Amniotic epithelial cell (primary cell): Measurements from ENCODE around the gene IPO9.

Experiments
- DNase-seq: peaks from one replicate; pipeline ENCODE4 v3.0.0-alpha.2; 2010; ENCODE audit warnings: low read depth

The IPO9 gene

DNA sequence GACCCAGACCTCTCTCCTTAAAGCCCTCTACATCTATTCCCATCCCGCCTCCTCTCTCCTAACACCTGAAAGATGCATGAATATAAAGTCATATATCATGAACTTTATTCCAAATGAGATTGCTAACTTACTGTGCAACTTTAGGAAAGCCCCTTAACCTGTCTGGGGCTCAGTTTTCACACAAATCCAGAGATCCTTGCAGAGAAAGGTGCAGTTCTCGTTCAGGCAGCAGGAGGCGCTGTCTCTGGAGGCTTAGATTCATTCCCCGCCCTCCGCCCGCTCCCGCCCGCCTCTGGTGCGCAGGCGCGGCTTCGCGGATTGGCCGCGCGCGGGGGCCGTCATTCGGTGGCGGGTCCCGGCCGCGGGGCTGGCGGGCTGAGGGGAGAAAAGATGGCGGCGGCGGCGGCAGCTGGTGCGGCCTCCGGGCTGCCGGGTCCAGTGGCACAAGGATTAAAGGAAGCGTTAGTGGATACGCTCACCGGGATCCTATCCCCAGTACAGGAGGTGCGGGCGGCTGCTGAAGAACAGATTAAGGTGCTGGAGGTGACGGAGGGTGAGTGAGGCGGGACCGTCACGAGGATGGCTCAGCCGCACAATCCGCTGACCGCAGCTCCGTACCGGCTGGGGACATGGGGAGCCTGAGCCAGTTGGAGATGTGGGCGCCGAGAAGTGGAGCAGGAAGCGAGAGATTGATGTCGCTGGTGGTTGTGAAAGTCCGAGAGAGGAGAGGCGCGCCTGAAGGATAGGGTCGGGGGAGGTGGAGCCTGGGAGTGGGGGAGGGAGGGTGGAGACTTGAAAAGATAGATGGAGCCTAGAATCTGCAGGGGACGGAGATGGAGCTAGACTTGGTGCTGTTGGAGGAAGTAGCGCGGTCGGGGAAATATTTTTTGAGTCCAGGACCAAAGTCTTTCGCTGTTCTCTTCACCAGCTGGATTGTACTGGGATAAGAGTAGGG is at the start of gene IPO9:
Gene IPO9, plus strand, starts transcription at position 338 of the 955 bp plus-strand sequence. Its CDS starts 53 bp downstream, at position 391.
- peak; percentile 88 for DNase-seq

DNA sequence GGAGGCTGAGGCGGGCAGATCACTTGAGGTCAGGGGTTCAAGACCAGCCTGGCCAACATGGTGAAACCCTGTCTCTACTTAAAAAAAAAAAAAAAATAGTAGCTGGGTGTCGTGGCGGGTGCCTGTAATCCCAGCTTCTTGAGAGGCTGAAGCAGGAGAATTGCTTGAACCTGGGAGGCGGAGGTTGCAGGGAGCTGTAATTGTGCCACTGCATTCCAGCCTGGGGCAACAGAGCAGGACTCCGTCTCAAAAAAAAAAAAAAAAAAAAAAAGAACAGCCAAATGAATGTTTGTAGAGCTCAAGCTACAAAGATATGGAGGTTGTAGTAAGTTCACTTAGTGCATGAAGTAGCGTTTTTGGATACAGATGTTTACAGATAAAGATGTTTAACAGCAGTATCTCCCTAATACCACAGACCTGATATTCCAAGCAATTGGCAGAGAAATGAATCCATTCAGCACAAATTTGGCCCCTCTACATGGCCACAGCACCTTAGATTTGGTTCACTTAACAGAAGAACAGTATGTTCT is 49.5 kb upstream of the IPO9 start:
- peak; percentile 81 for DNase-seq

DNA sequence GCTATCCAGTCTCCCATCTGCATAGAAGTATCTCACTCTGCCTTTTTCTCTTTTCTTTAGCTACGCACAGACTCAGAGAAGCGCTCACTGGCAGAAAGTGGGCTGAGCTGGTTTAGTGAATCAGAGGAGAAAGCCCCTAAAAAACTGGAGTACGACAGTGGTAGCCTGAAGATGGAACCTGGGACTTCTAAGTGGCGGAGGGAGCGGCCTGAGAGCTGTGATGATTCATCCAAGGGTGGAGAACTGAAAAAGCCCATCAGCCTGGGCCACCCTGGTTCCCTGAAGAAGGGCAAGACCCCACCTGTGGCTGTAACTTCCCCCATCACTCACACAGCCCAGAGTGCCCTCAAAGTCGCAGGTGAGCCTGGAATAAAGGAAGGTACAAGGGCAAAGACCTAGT is 48.0 kb upstream of the IPO9 start:
- DNase-seq: no peak

GRCh38 chr1:201781437-201781836 is 47.5 kb upstream of the IPO9 start:
- DNase-seq: no peak

GRCh38 chr1:201782353-201782752 is 46.6 kb upstream of the IPO9 start:
- no peak for DNase-seq

- peak; percentile 83 for DNase-seq
These were observed 45.9 kb upstream of the IPO9 start for GRCh38 chr1:201783058-201783457.

- DNase-seq: no peak
These were observed 45.4 kb upstream of the IPO9 start for GRCh38 chr1:201783572-201783971.

DNA sequence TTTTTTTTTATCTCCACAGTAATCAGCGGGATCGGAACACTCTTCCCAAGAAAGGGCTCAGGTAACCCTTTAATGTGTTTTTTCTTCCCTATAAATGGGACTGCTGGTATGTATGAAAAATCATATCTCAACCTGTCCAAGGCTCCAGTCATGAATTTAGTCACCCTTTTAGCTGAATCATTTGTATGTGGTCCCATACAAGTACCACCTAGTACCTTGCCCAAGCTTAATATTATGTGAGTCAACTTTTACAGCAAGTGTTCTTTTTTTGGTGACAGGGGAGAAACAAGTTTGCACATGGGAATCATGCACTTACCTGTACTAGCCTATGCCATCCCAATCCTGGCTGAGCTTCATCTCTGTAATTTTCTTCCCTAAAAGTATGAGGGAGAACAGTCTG is 43.7 kb upstream of the IPO9 start:
- DNase-seq: peak; percentile 52

DNA sequence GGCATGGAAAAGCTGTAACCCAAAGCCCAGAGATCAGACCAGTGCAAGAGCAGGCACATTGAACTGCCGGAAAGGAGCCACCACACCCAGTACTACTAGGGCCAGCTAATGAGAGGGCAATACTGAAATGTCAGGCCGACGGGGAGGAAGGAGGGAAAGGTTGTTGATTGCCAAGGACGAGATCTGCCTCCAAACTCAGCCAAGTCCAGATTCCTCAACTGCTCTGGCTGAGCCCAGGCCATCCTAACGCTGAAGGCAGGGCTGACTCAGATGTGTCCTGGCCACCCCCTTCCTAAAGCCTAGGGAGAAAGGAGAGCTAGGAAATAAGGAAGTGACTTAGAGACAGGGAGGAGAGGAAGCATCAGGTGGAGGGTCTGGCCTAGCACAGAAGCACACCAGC is 42.1 kb upstream of the IPO9 start:
- DNase-seq: no peak

DNA sequence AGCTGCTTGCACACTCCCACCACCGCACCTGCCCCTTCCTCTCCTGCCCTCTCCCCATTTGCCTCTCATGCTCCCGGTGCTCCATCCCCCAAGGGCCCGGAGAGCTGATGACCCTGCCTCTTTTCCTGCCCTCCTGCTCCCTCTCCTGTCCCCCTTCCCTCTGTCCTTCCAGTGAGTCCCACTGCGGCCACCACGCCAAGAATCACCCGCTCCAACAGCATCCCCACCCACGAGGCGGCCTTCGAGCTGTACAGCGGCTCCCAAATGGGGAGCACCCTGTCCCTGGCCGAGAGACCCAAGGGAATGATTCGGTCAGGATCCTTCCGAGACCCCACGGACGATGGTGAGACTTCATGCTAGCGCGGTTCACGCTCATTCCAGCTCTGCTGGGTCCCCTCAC is 40.7 kb upstream of the IPO9 start:
- no peak for DNase-seq

GRCh38 chr1:201789245-201789644 is 39.7 kb upstream of the IPO9 start:
- DNase-seq: peak; percentile 55

DNA sequence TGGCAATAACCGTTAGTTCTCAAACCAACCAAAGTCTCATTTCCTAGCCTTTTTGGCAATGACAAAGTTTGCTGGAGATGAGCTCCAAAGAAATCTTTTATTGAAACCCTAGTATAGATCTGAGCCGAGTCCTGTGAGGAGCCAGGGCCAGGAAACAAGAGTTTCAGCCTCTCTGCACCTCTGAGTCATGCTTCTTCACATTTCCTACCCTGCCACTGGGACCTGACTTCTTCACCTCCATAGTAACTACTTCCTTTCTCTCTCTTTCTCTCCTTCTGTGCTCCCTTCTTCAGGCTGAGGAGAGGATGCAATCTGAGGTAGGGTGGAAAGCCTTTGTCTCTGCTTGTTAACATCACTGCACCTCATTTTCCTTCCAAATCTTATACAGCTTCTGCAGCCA is 38.7 kb upstream of the IPO9 start:
- DNase-seq: no peak

- DNase-seq: no peak
These were observed 37.7 kb upstream of the IPO9 start for GRCh38 chr1:201791051-201791778.

- peak; percentile 83 for DNase-seq
These were observed 37.2 kb upstream of the IPO9 start for GRCh38 chr1:201791779-201792173.

- peak; percentile 91 for DNase-seq
These were observed 36.2 kb upstream of the IPO9 start for GRCh38 chr1:201792534-201793305.

GRCh38 chr1:201793306-201793925 is 35.5 kb upstream of the IPO9 start:
- no peak for DNase-seq

DNA sequence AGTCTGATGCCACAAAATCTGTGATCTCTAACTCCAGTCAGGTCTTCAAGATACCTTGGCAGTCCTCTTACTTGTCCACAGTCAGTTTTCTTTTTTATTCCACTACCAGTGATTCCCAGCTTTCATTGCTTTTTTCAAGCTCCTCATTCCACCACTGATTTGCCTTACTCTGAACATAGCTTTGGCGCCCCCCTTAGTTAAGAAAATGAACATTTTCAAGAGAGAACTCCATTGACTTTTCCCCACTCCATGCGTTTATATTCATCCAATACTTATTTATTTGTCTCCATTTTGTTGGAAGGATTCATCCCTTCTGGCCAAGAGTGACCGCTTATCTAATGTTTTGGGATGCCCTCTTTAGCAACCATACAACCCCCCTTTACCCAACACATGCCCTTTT is 33.9 kb upstream of the IPO9 start:
- no peak for DNase-seq

DNA sequence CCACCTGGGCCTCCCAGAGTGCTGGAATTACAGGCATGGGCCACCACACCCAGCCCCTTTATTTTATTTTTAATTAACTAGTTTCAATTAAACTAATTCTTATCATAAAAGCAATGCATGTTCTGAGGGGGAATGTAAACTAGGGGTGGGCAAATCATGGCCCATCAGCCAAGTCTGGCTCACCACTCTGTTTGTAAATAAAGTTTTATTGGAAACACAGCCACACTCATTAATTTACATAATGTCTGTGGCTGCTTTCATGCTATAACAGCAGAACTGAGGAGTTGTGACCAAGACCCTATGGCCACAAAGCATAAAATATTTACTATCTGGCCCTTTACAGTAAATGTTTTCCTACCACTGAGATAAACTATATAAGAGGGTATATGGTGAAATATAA is 28.7 kb upstream of the IPO9 start:
- no peak for DNase-seq

DNA sequence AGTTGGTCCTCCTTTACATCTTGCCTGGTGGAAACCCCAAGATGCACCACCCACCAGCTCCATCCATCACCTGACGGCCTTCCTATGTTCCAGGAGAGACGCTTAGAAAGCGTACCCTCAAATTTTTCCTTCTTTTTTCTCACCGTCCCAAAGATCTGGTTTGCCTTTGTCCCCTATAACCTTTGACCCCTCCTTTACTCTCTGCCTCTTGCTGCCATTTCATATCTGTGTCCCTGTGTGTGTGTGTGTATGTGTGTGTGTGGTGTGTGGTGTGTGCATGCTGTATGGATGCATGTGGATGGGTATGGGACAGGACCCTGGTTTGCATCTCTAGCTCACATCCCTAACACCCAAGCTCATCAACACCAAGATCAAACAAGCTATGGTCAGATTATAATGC is 22.2 kb upstream of the IPO9 start:
- no peak for DNase-seq

DNA sequence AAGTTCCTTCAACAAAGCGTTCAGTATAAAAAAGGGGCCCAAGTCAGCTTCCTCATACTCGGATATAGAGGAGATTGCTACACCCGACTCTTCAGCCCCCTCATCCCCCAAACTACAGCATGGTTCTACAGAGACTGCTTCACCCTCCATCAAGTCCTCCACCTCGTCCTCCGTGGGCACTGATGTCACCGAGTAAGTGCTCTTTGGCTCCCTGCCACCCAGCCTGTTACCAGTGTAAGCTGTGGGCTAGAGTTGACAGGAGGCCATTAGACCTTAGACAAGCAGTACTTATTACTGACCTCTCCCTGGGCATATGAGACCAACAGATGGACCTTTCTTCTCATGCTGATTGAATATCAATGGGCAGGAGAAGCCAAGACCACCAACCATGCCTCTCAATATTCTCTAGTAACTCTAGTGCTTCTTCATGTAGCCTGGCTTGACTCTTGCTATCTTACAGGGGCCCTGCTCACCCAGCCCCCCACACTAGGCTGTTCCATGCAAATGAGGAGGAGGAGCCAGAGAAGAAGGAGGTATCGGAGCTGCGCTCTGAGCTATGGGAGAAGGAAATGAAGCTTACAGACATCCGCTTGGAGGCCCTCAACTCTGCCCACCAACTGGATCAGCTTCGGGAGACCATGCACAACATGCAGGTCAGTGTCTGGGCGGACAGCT is 20.9 kb upstream of the IPO9 start:
- no peak for DNase-seq

DNA sequence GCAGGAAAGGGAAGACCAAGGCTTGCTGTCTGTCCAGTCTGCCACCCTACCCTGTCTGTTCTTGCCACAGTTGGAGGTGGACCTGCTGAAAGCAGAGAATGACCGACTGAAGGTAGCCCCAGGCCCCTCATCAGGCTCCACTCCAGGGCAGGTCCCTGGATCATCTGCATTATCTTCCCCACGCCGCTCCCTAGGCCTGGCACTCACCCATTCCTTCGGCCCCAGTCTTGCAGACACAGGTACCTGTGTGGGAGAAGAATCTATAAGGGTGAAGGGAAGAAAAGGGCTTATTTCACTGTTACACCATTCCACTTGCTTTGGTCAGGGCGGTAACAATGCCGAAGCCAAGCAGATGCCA is 20.3 kb upstream of the IPO9 start:
- no peak for DNase-seq
